GM11168 (cell line): ENCODE measurements around the gene UGCG.
"Not testable (repeated sequence)": the region's sequence is repeated elsewhere in the genome, so short reads cannot be mapped to it uniquely, and the experiment has no call there.

Source experiments
- in situ Hi-C: fragments of 300-500 bp; cut with MboI; formaldehyde crosslinking; loops from one replicate; pipeline ENCODE4 v1.12.0; 2022; ENCODE audit warnings: low sequenced_read_pairs; ENCODE audit not compliant: unreplicated experiment

The UGCG gene

GRCh38 chr9:111890334-111890733, 6.3 kb upstream of the UGCG start:
- in situ Hi-C loops = no loop called here

- in situ Hi-C loops = not testable (repeated sequence)
Observed at GRCh38 chr9:111890867-111891266, 5.7 kb upstream of the UGCG start.

GRCh38 chr9:111891910-111892499, 4.6 kb upstream of the UGCG start:
- in situ Hi-C loops = no loop called here

- in situ Hi-C loops = no loop called here
Observed at GRCh38 chr9:111896942-111897600, 457 bp downstream of the UGCG start.

- in situ Hi-C loops = no loop called here
Observed at GRCh38 chr9:111897601-111898137, 1.1 kb downstream of the UGCG start.

- in situ Hi-C loops = no loop called here
Observed at GRCh38 chr9:111898331-111899096, 1.9 kb downstream of the UGCG start.

GRCh38 chr9:111900151-111900857, 3.7 kb downstream of the UGCG start:
- in situ Hi-C loops = no loop called here

- in situ Hi-C loops = no loop called here
Observed at GRCh38 chr9:111900858-111901612, 4.4 kb downstream of the UGCG start.

- in situ Hi-C loops = no loop called here
Observed at GRCh38 chr9:111902391-111903139, 6.0 kb downstream of the UGCG start.

- in situ Hi-C loops = not testable (repeated sequence)
Observed at GRCh38 chr9:111903535-111903934, 6.9 kb downstream of the UGCG start.

- in situ Hi-C loops = no loop called here
Observed at GRCh38 chr9:111904026-111904425, 7.4 kb downstream of the UGCG start.

- in situ Hi-C loops = no loop called here
Observed at GRCh38 chr9:111904891-111905291, 8.3 kb downstream of the UGCG start.

- in situ Hi-C loops = no loop called here
Observed at GRCh38 chr9:111907147-111907546, 10.5 kb downstream of the UGCG start.

GRCh38 chr9:111909444-111909843, 12.8 kb downstream of the UGCG start:
- in situ Hi-C loops = no loop called here

- in situ Hi-C loops = no loop called here
Observed at GRCh38 chr9:111910428-111910827, 13.8 kb downstream of the UGCG start.

GRCh38 chr9:111913159-111913558, 16.5 kb downstream of the UGCG start:
- in situ Hi-C loops = no loop called here

- in situ Hi-C loops = no loop called here
Observed at GRCh38 chr9:111914749-111915424, 18.3 kb downstream of the UGCG start.

GRCh38 chr9:111915425-111915758, 18.8 kb downstream of the UGCG start:
- in situ Hi-C loops = no loop called here

GRCh38 chr9:111916234-111916645, 19.6 kb downstream of the UGCG start:
- in situ Hi-C loops = no loop called here
